Renal cortex interstitium (tissue), 15 donors: ENCODE results near the gene BOLL. TPM values are rescaled to one million over a fixed set of nuclear protein-coding genes. Genes with fewer than 3 reads are reported as not detected.
A peak's percentile ranks its signal among the peaks of the same experiment; 100 is the strongest.
"Not testable (repeated sequence)": the region's sequence is repeated elsewhere in the genome, so short reads cannot be mapped to it uniquely, and the experiment has no call there.

ENCODE experiments used
- DNase-seq, 11 donors: peaks; one replicate each; pipeline ENCODE4 v3.0.0-alpha.2; 2013; ENCODE audit warnings: low read depth in 9 of 11, low spot score in 4 of 11; ENCODE audit errors: extremely low read depth in 1 of 11
- long read RNA-seq, 16 experiments: transcript quantifications; one replicate each; lab custom pipeline, GENCODE V29; 2026
- polyA plus RNA-seq, 3 donors: library from polyadenylated mRNA; unstranded; fragments of 120-200 nt; gene quantifications; one replicate each; pipeline ENCODE4 v1.2.1, GENCODE V29; 2013; ENCODE audit not compliant: insufficient read length in 3 of 3

BOLL gene
- under 1 TPM in 2 of 3 donors, not detected in 1; 0.06 to 0.08 TPM for polyA plus RNA-seq
- long read RNA-seq, donor 1 = 0 reads
- long read RNA-seq, donor 2 = 0 reads
- long read RNA-seq, donor 3 = 0 reads
- long read RNA-seq, donor 4 = 0 reads
- long read RNA-seq, donor 5 = 0 reads
- long read RNA-seq, donor 6 = 0 reads
- long read RNA-seq, donor 7 = 0 reads
- long read RNA-seq, donor 8 = 0 reads
- long read RNA-seq, donor 9 = 0 reads
- long read RNA-seq, donor 10 = 0 reads
- long read RNA-seq, donor 11 = 0 reads
- long read RNA-seq, donor 12 = 0 reads
- long read RNA-seq, donor 13 = 0 reads
- long read RNA-seq, donor 14 = 0 reads
- long read RNA-seq, donor 15 = 0 reads
- long read RNA-seq, donor 16 = 0 reads

GRCh38 chr2:197784956-197785941 is at the start of gene BOLL:
Gene BOLL, minus strand, starts transcription at chr2:197785319. Its CDS starts 3,469 bp downstream, at chr2:197781850.
- DNase-seq = no peak

- not testable (repeated sequence) for DNase-seq
Measured at GRCh38 chr2:197834771-197835170, 49.7 kb upstream of the BOLL start.

GRCh38 chr2:197828464-197829135 is 43.5 kb upstream of the BOLL start:
- DNase-seq = no peak

DNA sequence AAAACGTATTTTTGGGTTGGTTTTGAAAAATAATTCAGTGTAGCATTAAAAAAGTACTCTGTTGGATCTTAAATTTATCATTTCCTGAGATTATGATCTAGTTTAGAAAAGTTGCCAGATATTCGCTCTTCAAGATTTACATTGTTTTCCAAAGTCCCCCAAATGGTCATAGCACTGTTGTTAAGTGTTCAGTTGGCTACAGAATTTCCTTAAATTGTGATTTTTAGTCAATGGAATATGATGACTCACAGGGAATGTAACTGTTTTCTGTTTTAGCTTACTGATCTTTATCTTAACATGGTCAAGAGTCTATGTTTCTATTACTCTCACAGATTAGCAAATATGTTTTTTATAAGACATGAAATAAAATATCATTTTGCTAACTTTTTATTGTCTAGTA is 42.5 kb upstream of the BOLL start:
- DNase-seq = no peak

DNA sequence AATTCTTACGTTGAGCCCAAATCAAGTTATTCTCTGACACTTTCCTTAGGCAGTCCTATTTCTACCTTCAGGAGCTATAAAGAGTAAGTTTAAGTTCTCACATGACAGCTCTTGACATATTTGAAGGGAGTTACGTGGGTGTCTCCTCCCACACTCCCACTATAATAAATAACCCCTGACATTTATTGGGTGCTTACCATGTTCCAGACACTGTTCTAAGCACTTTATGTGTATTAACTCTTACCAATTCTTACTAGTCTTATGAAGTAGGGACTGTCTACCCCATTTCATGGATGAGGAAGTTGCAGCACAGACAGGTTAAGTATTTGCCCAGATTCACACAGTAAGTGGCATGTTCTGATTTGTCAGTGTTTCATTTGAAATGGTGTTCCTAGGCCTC is 37.2 kb upstream of the BOLL start:
- no peak for DNase-seq

DNA sequence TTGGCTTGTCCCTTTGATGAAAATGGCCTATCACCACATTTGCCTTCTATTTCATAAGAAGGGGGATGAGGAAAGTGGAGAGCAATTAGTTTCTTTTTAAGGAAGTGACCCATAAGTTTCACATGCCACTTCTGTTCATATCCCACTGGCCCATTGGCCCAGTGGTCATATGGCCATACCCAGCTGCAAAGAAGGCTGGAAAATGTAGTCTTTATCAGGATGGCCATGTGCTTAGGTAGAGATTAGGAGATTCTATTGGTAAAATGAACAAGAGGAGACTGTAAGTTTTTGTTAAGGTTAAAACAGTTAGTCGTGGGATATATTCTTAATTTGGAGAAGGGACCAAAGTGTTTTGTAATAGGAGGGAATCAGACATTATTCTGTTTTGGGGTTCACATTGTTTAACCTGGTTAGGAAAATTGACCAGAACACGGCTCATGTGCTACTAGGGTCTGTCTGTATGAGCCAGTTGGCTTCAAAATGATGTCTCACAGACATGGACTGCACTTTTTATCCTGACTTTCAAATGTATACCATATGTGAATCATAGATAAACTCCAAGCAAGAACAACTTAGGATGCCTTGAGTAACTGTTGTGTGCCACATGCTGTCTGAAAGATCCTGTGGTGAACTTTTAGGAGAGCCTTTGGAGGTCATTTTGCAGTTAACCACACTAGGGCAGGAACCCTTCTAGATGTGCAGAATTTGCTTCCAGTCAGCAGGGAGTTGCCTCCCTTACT is 36.6 kb upstream of the BOLL start:
- DNase-seq = no peak

DNA sequence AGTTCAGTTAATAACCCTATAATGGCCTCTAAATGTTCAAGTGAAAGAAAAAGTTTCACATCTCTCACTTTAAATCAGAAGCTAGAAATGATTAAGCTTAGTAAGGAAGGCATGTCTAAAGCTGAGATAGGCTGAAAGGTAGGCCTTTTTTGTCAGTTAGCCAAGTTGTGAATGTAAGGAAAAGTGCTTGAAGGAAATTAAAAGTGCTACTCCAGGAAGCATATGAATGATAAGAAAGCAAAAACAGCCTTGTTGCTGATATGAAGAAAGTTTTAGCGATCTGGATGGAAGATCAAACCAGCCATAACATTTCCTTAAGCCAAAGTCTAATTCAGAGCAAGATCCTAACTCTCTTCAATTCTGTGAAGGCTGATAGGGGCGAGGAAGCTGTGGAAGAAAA is 29.4 kb upstream of the BOLL start:
- DNase-seq = no peak

DNA sequence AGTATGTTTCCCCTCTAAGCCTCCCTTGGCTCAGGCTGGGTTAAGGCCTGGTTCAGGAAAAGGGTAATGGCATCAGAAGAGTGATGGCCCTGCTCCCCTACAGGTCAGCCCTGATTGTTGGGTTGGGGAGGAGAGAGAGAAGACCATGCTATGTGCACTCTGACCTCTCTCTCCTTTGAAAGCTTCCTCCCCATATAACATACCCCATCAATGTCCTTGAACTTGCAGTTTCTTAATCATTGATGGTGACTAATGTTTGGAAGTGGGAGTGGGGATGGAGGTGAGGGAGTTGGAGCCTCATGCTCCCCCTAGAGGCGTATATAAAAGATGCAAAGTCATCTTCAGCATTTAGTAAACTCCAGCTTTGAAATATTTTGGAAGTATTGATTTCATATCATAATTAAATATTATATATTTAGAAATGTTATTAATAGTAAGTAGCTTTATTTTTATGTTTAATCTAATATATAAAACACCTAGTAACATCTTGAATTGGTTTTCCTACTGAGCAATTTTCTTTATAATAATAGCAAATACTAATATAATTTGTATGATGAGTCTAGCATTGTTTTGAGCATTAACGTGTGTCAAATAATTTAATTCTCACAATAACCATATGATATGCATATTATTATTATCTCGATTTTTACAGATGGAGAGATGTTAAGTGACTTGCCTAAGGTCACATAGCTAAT is 28.1 kb upstream of the BOLL start:
- no peak for DNase-seq

DNA sequence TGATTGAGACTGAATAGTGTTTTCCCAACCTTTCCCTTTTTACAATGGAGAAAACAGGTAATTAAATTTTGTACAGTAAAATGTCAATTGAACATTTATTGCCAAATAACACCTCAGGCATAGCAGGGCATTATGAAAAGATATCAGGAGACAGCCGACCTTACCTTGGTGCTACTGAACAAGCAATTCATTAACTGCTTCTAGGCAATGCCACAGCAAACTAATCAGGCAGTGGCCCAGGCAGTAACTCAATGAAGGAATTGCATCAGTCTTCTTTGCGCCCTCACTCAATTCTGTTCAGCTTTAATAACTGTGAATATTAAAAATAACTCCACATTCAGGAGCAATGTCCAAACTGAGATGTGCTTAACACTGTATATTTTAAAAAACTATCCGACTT is 25.4 kb upstream of the BOLL start:
- no peak for DNase-seq

DNA sequence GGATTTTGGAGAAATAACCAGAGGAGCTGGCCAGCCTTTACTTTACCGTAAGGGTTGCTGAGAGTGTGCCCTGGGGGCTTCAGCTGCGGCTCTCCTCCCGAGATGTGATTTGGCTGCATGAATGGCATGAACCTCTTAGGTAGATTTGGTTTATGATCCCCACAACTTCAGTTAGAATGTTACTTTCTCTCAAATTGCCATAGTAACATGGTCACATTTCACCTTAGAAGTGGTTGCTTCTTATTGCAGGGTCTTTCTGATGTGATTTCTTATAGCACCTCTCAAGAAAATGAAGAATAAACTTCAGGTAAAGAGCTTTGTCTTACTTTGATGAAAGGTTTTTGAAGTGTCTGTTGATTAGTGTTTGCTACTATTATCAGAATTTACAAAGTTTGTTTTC is 24.9 kb upstream of the BOLL start:
- no peak for DNase-seq

GRCh38 chr2:197809064-197809463 is 23.9 kb upstream of the BOLL start:
- no peak for DNase-seq

DNA sequence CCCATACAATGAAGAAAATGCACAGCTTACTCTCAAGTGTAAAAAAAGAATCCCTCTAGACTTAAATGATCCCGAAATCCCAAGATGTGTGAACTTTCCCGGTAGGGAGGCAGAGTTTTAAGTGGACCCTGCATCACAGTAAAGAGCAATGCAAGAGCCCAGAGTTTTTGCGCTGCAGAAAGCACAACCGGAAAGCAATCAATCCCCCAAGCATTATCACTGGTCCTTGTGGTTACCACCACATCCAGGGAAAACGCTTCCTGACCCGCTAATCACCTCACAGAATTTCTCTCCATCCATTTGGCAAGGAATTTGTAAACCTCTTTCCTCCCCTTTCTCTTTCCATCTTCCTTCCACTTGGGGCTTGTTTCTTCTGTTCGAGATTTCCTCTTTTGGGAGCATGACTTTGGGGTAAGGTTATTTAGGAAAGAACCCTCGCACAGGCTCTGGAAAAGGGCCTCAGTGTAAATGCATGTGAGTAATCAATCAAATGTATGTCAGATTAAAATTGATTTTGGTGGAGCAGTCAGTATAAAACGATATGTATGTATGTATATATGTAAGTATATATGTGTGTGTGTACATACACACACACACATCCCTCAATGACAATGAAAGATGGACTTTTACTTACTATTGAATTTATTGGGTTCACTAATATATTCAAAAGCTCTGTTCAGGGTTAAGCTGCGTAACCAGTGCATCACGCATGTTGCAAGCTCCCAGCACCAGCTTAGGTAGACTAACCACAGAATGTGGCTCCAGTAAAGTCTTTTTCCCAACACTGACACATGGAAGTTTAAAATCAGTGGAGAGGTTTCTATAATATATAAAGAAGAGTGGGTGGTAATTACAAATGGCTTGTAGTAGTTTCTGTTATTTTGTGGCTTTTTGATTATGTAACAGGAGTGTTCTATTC is 20.9 kb upstream of the BOLL start:
- DNase-seq = no peak

GRCh38 chr2:197804758-197805714 is 19.9 kb upstream of the BOLL start:
- DNase-seq = peak in 2 of 11 donors; percentile 11 to 24

DNA sequence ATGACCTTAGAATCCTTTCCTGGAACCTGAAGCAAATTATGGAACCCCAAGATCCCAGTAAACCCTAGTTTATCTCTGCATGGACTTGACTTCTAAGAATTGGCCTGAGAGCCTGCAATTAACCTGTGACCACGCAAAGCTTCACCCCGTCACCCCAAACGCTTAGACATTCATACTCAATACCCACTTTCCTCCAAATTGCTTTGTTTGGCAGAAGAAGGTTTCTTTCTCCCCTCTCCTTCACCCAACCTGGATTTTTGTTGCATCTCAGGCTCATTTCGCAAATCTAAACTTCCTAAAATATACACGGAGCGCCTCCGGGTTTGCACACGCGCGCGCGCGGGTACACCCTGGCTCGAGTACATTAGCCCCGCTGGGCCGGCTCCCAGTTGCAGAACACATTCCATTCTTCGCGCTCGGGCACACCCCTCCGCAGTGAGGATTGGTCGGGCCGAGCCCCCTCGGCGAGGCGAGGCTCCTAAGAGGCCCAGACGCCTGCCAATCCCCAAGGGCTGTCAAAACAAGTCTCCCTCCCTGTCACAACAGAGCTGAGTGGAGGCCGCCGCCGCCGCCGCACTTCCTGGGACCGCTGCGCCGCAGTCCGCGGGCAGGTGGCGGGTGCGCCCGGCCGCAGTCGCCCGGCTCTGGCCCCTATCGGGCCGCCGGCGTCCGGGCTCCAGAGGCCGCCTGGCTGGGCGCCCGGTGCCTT is 19.1 kb upstream of the BOLL start, which contains the start of gene PLCL1:
PLCL1 (plus strand) TSS at position 545 of the 709 bp plus-strand sequence.
- DNase-seq = peak; percentile 55 to 91 (median 83)

- DNase-seq = peak in 5 of 11 donors; percentile 26 to 60 (median 41)
Measured at GRCh38 chr2:197803033-197803444, 17.9 kb upstream of the BOLL start.
